ENCODE data around the gene TTLL13.

DNA sequence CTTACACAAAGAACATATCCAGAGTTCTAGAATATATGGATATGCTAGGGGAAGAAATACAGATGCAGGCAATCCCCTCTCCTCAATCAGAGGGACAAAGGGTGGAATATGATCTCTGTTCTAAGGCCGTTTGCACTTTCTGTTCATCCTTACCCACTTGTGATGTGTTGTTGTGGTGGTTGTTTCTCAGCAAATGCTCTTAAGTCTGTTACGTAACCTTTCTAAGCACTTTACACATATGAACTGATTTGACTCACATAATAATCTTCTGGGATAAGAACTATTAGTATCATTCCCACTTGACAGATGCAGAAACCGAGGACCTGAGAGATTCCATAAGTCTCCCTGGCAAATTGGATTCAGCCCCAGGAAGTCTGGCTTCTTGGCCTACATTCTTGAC lies 56.6 kb downstream of the TTLL13 start:
- TF ChIP-seq POLR2AphosphoS5 (IDR thresholded peaks at IDR 0.05): no peak
- TF ChIP-seq, protein P1, sequence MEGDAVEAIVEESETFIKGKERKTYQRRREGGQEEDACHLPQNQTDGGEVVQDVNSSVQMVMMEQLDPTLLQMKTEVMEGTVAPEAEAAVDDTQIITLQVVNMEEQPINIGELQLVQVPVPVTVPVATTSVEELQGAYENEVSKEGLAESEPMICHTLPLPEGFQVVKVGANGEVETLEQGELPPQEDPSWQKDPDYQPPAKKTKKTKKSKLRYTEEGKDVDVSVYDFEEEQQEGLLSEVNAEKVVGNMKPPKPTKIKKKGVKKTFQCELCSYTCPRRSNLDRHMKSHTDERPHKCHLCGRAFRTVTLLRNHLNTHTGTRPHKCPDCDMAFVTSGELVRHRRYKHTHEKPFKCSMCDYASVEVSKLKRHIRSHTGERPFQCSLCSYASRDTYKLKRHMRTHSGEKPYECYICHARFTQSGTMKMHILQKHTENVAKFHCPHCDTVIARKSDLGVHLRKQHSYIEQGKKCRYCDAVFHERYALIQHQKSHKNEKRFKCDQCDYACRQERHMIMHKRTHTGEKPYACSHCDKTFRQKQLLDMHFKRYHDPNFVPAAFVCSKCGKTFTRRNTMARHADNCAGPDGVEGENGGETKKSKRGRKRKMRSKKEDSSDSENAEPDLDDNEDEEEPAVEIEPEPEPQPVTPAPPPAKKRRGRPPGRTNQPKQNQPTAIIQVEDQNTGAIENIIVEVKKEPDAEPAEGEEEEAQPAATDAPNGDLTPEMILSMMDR (IDR thresholded peaks at IDR 0.05; ENCODE audit: poor library complexity, severe bottlenecking): no peak
